Caco-2 (cell line): ENCODE measurements around the gene CD82. TPM values are rescaled to one million over a fixed set of nuclear protein-coding genes. Genes with fewer than 3 reads are reported as not detected.

Source experiments
- BruUV-seq: library from RNA; stranded (reverse); fragments of 400-500 nt; replicated peaks from 2 replicates; lab custom pipeline; 2021; lab: Mats Ljungman, UMichigan
- CTCF ChIA-PET: fragments of 300-600 bp; sonication (Branson Sonifier 250); formaldehyde crosslinking; loops from one replicate; lab custom pipeline; 2022; ENCODE audit warnings: antibody characterized with exemption; lab: Charles Lee
- POLR2A ChIA-PET: fragments of 300-600 bp; sonication (Branson Sonifier 250); formaldehyde crosslinking; loops from one replicate; lab custom pipeline; 2022; ENCODE audit warnings: antibody characterized with exemption; lab: Charles Lee
- DNase-seq, 2 experiments: peaks; one replicate each; pipeline versions ENCODE4 v3.0.0 to v3.0.0-alpha.2; 2020 to 2022
- H3K27me3 ChIP-seq: replicated peaks from 2 replicates; pipeline ENCODE4 v1.6.0; 2011; ENCODE audit warnings: low read length; ENCODE audit not compliant: control insufficient read depth, insufficient read depth
- H3K36me3 ChIP-seq: 2 replicates; pipeline ENCODE4 v1.5.1; 2011; ENCODE audit warnings: low read length; ENCODE audit not compliant: control insufficient read depth, insufficient read depth
- H3K4me1 ChIP-seq: fragments of 250-450 bp; sonication (Bioruptor Pico); 2 replicates; pipeline ENCODE4 v1.5.1; 2020; ENCODE audit warnings: mild to moderate bottlenecking
- H3K4me3 ChIP-seq: 2 replicates; pipeline ENCODE4 v1.5.1; 2011; ENCODE audit warnings: low read depth, mild to moderate bottlenecking, control low read depth, low read length
- H3K9me3 ChIP-seq: fragments of 250-450 bp; sonication (Bioruptor Pico); 2 replicates; pipeline ENCODE4 v1.5.1; 2020; ENCODE audit warnings: mild to moderate bottlenecking, moderate library complexity
- H3K27ac Mint-ChIP-seq: one replicate; pipeline ENCODE4 v1.8.0; 2022; ENCODE audit warnings: mixed read lengths; ENCODE audit not compliant: unreplicated experiment
- H3K27me3 Mint-ChIP-seq: one replicate; pipeline ENCODE4 v1.8.0; 2022; ENCODE audit warnings: mixed read lengths; ENCODE audit not compliant: insufficient read depth, unreplicated experiment
- H3K36me3 Mint-ChIP-seq: one replicate; pipeline ENCODE4 v1.8.0; 2022; ENCODE audit warnings: mild to moderate bottlenecking, mixed read lengths; ENCODE audit not compliant: insufficient read depth, unreplicated experiment
- H3K4me1 Mint-ChIP-seq: one replicate; pipeline ENCODE4 v1.8.0; 2022; ENCODE audit warnings: low read depth, mixed read lengths; ENCODE audit not compliant: unreplicated experiment
- H3K4me3 Mint-ChIP-seq: one replicate; pipeline ENCODE4 v1.8.0; 2022; ENCODE audit warnings: mild to moderate bottlenecking, moderate library complexity, mixed read lengths; ENCODE audit not compliant: unreplicated experiment
- H3K9me3 Mint-ChIP-seq: one replicate; pipeline ENCODE4 v1.8.0; 2022; ENCODE audit warnings: mixed read lengths; ENCODE audit not compliant: unreplicated experiment
- intact Hi-C: fragments of 100-400 bp; cut with micrococcal nuclease; formaldehyde crosslinking; loops from one replicate; pipeline ENCODE4 v1.10.0; 2022; ENCODE audit not compliant: unreplicated experiment
- total RNA-seq: library from RNA; stranded (reverse); gene quantifications from 2 replicates; pipeline ENCODE4 v1.2.3, GENCODE V29; 2022
- TF ChIP-seq, protein P1 (sequence below), 2 experiments: fragments of 200-600 bp in 1 of 2; IDR thresholded peaks; 1 replicate in 1 of 2; 2 replicates in 1 of 2; pipeline versions ENCODE4 v1.5.1 to v1.8.0; 2011 to 2022; ENCODE audit warnings: antibody characterized with exemption in 1 of 2, control low read depth in 1 of 2, inconsistent platforms in 1 of 2, low read depth in 1 of 2, low read length in 1 of 2, mild to moderate bottlenecking in 1 of 2, moderate library complexity in 1 of 2; ENCODE audit not compliant: insufficient read depth in 1 of 2, severe bottlenecking in 1 of 2, unreplicated experiment in 1 of 2

The CD82 gene
- total RNA-seq, 1 experiment from 2014 or later, result 4.3 TPM

DNA sequence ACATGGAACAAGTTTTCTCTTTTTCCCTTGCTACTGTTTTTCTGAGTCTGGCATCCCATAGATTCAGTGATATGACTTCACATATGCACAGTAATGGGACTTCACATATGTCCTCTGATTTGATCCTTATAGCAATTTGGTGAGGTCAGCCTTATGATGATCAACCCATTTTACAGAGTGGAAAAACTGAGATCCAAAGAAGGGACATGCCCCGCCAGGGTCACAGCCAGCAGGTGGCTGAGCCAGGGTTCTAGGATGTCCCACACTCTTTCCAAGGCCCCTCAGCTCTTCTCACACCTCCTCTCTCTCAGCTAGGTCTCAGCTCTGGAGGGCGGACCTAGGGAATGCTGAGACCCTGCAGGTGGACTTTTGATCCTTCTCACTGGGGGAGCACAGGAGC lies 44.3 kb upstream of the CD82 start:
- BruUV-seq, result no TSS peak
- no peaks in the 10 kb centered on the region for H3K36me3 ChIP-seq
- intact Hi-C loops, result no loop called here
- Mint-ChIP-seq H3K4me3 (no peak overlapping the region), H3K4me1 (no peaks in the 10 kb centered on the region), H3K27ac (no peak overlapping the region), H3K27me3 (peaks cover 6% of the 10 kb centered on the region), H3K9me3 (no peaks in the 10 kb centered on the region), H3K36me3 (no peaks in the 10 kb centered on the region)
- no peaks in the 10 kb centered on the region for H3K27me3 ChIP-seq
- H3K4me3 ChIP-seq, result no peak overlapping the region
- no peaks in the 10 kb centered on the region for H3K4me1 ChIP-seq
- TF ChIP-seq, protein P1, sequence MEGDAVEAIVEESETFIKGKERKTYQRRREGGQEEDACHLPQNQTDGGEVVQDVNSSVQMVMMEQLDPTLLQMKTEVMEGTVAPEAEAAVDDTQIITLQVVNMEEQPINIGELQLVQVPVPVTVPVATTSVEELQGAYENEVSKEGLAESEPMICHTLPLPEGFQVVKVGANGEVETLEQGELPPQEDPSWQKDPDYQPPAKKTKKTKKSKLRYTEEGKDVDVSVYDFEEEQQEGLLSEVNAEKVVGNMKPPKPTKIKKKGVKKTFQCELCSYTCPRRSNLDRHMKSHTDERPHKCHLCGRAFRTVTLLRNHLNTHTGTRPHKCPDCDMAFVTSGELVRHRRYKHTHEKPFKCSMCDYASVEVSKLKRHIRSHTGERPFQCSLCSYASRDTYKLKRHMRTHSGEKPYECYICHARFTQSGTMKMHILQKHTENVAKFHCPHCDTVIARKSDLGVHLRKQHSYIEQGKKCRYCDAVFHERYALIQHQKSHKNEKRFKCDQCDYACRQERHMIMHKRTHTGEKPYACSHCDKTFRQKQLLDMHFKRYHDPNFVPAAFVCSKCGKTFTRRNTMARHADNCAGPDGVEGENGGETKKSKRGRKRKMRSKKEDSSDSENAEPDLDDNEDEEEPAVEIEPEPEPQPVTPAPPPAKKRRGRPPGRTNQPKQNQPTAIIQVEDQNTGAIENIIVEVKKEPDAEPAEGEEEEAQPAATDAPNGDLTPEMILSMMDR (IDR thresholded peaks at IDR 0.05; ENCODE audit: insufficient read depth in 1 of 2, low read depth in 1 of 2, low read length in 1 of 2, severe bottlenecking in 1 of 2, unreplicated experiment in 1 of 2), result no peak
- no peaks in the 10 kb centered on the region for H3K9me3 ChIP-seq
- ChIA-PET POLR2A (no interaction called here), CTCF (interaction anchor here (0.7 kb wide), 1 partner anchor 374 kb away, joined by 4 read pairs; no protein-coding TSS in a partner anchor)
- DNase-seq, result no peak

DNA sequence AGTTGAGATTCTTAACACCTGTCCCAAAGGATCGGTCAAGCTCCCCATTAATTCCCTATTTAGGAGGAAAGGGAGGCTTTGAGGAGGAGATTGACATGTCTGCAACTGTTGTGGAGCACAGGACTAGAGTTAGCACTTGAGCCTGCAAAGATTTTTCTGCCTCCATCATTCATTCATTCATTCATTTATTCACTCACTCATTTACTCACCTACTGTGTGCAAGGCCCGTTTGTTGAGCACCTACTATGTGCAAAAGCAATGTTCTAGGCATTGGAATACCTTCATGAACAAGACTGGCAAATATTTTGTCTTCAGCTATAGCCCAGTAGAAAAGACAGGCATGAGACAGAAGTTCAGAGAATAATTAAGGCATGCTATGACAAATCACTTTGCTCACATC lies 43.2 kb upstream of the CD82 start:
- Mint-ChIP-seq H3K27ac (no peak overlapping the region), H3K36me3 (no peaks in the 10 kb centered on the region), H3K4me1 (no peaks in the 10 kb centered on the region), H3K4me3 (no peak overlapping the region), H3K9me3 (no peaks in the 10 kb centered on the region), H3K27me3 (peaks cover 2% of the 10 kb centered on the region)
- no TSS peak for BruUV-seq
- DNase-seq, result no peak
- TF ChIP-seq, protein P1 (IDR thresholded peaks at IDR 0.05; ENCODE audit: insufficient read depth in 1 of 2, low read depth in 1 of 2, low read length in 1 of 2, severe bottlenecking in 1 of 2, unreplicated experiment in 1 of 2), result no peak
- no peaks in the 10 kb centered on the region for H3K9me3 ChIP-seq
- H3K4me1 ChIP-seq, result no peaks in the 10 kb centered on the region
- H3K4me3 ChIP-seq, result no peak overlapping the region
- intact Hi-C loops, result no loop called here
- POLR2A ChIA-PET, result no interaction called here
- H3K27me3 ChIP-seq, result no peaks in the 10 kb centered on the region
- CTCF ChIA-PET, result interaction anchor here (1.1 kb wide), 1 partner anchor 18 kb away, joined by 4 read pairs; no protein-coding TSS in a partner anchor
- no peaks in the 10 kb centered on the region for H3K36me3 ChIP-seq

DNA sequence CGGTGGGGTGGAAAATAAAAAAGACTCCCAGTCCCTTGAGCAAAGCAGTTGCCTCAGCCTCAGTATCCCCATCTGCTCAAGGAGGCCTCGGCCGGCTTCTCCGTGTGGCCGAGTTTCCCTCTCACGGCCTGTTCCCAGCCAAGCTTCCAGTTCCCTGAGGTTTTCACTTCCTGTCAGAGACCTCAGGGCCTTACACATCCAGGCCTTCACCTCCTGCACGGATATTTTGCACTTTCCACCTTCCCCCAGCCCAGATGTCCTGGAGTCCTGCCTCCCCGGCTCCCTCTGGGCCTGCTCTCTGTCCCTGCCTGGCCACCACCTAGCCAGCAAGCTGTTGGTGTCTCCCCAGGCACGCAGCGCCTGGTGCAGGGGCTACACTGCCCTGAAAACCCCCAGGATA lies 41.1 kb upstream of the CD82 start:
- POLR2A ChIA-PET, result no interaction called here
- H3K9me3 ChIP-seq, result no peaks in the 10 kb centered on the region
- TF ChIP-seq, protein P1 (IDR thresholded peaks at IDR 0.05; ENCODE audit: insufficient read depth in 1 of 2, low read depth in 1 of 2, low read length in 1 of 2, severe bottlenecking in 1 of 2, unreplicated experiment in 1 of 2), result no peak
- CTCF ChIA-PET, result interaction anchor here (0.5 to 1.7 kb wide), 7 partner anchors 93 to 931 kb away, joined by 3 to 9 read pairs (median 4); no protein-coding TSS in a partner anchor
- H3K27me3 Mint-ChIP-seq, result no peaks in the 10 kb centered on the region
- BruUV-seq, result no TSS peak
- no peak overlapping the region for H3K27ac Mint-ChIP-seq
- H3K4me1 Mint-ChIP-seq, result no peaks in the 10 kb centered on the region
- H3K9me3 Mint-ChIP-seq, result no peaks in the 10 kb centered on the region
- H3K27me3 ChIP-seq, result no peaks in the 10 kb centered on the region
- no peak for DNase-seq
- H3K4me3 Mint-ChIP-seq, result no peak overlapping the region
- no peaks in the 10 kb centered on the region for H3K36me3 Mint-ChIP-seq
- H3K36me3 ChIP-seq, result no peaks in the 10 kb centered on the region
- no peak overlapping the region for H3K4me3 ChIP-seq
- intact Hi-C loops, result no loop called here
- no peaks in the 10 kb centered on the region for H3K4me1 ChIP-seq
